Measurements from ENCODE around the gene CHD1L.

DNA sequence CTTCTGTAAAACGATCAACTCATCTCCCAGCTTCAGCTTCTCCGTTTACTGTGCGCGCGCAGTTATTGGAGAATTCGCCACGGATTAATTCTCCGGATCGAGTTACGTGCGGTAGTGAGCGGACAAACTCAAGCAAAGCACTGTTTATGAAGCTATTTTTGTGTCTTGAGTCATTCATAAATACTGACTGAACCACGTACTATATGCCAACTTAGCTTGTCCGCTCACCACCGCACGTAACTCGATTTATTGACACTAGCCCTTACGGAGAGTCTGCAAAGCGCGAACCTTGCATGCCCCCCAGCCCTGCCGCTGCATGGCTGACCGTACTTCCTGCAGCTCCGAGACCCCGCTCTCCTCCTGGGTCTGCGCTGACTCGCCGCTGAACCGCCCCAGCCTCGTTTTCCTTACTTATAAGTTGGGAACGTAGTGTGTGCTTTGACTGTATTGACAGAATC lies 773 bp downstream of the CHD1L start:
- TF ChIP-seq SP1 (IDR thresholded peaks at IDR 0.05) (no peak), FOXA1 (IDR thresholded peaks at IDR 0.05) (no peak), LEF1 (IDR thresholded peaks at IDR 0.05; ENCODE audit: borderline replicate concordance) (no peak), CTBP1 (IDR thresholded peaks at IDR 0.05; ENCODE audit: borderline replicate concordance) (no peak)

Data from HEK293T (cell line).